ENCODE measurements around the gene SRGAP1.

DNA sequence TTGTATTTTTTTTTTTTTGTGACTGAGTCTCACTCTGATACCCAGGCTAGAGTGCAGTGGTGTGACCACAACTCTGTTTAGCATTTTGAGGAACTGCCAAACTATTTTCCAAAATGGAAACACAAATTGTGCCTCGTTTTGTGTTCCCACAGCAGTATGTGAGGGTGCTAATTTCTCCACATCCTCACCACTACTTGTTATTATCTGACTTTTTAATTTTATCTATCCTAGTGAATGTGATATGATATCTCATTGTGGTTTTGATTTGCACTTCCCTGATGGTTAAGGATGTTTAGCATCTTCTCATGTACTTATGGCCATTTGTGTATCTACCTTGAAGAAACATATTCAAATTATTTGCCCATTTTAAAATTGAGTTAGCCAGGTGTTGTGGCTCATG, 62.4 kb downstream of the SRGAP1 start:
- no peak for TF ChIP-seq RAD21 (conservative IDR thresholded peaks at IDR 0.05)
- TF ChIP-seq, protein P1, sequence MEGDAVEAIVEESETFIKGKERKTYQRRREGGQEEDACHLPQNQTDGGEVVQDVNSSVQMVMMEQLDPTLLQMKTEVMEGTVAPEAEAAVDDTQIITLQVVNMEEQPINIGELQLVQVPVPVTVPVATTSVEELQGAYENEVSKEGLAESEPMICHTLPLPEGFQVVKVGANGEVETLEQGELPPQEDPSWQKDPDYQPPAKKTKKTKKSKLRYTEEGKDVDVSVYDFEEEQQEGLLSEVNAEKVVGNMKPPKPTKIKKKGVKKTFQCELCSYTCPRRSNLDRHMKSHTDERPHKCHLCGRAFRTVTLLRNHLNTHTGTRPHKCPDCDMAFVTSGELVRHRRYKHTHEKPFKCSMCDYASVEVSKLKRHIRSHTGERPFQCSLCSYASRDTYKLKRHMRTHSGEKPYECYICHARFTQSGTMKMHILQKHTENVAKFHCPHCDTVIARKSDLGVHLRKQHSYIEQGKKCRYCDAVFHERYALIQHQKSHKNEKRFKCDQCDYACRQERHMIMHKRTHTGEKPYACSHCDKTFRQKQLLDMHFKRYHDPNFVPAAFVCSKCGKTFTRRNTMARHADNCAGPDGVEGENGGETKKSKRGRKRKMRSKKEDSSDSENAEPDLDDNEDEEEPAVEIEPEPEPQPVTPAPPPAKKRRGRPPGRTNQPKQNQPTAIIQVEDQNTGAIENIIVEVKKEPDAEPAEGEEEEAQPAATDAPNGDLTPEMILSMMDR (IDR thresholded peaks at IDR 0.05; ENCODE audit: poor library complexity, severe bottlenecking), result no peak
- TF ChIP-seq POLR2AphosphoS5 (IDR thresholded peaks at IDR 0.05), result no peak
- no peak for TF ChIP-seq SMC3 (conservative IDR thresholded peaks at IDR 0.05; ENCODE audit: poor library complexity)
- no peak for TF ChIP-seq EP300 (conservative IDR thresholded peaks at IDR 0.05; ENCODE audit: poor library complexity, severe bottlenecking)
- no peak for TF ChIP-seq TAF1 (IDR thresholded peaks at IDR 0.05; ENCODE audit: low read depth)
- no peak for TF ChIP-seq REST (IDR thresholded peaks at IDR 0.05; ENCODE audit: borderline replicate concordance)
- no peak for TF ChIP-seq EZH2 (IDR thresholded peaks at IDR 0.05; ENCODE audit: borderline replicate concordance, insufficient read depth, low read length, poor library complexity, severe bottlenecking)
- TF ChIP-seq MXI1 (conservative IDR thresholded peaks at IDR 0.05; ENCODE audit: poor library complexity, severe bottlenecking), result no peak

Measured in neural cell (in vitro differentiated cells).